IPS-NIHi7 (cell line): Measurements from ENCODE around the gene FADD.
A peak's percentile ranks its signal among the peaks of the same experiment; 100 is the strongest.
"Not testable (repeated sequence)": the region's sequence is repeated elsewhere in the genome, so short reads cannot be mapped to it uniquely, and the experiment has no call there.

Experiments used
- DNase-seq: peaks from one replicate; pipeline ENCODE4 v3.0.0; 2012; ENCODE audit warnings: mixed read lengths; ENCODE audit errors: extremely low spot score

Gene FADD

GRCh38 chr11:70204466-70204799 lies 1.3 kb downstream of the FADD start:
- DNase-seq, result no peak

DNA sequence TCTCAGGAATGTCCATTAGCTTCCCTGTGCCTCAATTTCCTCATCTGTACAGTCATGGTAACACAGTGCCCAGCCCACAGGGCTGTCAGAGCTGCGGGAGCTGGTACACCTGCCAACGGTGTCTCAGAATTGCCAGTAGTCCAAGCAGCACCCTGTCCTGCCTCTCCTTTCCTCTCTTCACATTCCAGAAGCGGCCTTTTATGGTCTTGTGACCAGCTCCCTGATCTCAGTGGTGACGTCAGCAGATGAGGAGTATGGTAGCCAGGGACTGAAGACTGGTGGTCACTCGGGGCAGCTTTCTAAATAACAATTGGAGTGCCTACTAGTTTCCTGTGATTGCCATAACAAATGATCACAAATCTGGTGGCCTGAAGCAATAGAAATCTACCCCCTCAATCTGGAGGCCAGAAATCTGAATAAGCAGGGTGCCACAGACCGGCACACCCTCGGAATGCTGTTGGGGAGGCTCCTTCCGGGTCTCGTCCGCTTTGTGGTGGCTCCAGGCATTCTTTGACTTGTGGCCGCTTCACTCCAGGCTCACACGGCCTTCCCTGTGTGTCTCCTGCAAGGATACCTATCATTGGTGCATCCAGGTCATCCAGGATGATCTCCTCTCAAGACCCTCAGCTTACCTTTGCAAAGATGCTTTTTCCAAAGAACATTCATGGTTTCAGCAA lies 2.1 kb downstream of the FADD start:
- DNase-seq, result no peak

DNA sequence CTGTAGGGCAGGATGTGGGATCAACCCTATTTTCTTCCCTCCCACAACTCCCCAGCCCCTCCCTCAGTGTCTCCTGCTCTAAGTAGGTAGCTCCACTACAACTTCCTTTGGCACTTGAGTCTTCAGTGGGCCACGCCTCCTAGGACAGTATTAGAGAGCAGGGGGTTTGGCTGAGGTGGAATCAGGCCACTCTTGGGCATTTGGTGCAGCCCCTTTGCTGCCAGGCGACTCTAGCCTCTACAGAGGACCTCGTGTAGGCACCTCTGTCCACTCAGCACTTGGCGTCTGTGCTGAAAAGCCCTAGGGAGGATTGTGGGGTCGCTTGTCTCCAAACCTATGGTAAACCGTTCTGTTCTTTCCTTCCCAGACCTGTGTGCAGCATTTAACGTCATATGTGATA lies 2.7 kb downstream of the FADD start:
- no peak for DNase-seq

GRCh38 chr11:70206226-70206981 lies 3.3 kb downstream of the FADD start:
- no peak for DNase-seq

- DNase-seq, result no peak
Measured at GRCh38 chr11:70206982-70207376, 3.9 kb downstream of the FADD start.

GRCh38 chr11:70207531-70208131 lies 4.5 kb downstream of the FADD start:
- DNase-seq, result no peak

DNA sequence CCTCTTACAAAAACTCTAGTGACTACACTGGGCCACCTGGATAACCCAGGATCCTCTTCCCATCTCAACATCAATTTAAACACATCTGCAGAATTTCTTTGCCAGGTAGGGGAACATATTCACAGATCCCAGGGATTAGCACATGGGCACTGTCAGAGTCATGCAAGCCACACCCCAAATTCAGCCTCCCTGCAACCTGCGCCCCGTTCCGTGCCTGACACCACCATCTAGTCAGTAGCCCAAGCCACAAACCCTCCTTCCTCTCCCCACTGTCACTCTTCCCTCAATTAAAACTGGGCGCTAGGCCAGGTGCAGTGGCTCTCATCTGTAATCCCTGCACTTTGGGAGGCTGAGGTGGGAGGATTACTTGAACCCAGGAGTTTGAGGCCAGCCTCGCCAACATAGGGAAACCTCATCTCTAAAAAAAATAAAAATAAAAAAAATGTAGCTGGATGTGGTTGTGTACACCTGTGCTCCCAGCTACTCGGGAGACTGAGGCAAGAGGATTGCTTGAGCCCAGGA lies 6.4 kb downstream of the FADD start:
- DNase-seq, result no peak

DNA sequence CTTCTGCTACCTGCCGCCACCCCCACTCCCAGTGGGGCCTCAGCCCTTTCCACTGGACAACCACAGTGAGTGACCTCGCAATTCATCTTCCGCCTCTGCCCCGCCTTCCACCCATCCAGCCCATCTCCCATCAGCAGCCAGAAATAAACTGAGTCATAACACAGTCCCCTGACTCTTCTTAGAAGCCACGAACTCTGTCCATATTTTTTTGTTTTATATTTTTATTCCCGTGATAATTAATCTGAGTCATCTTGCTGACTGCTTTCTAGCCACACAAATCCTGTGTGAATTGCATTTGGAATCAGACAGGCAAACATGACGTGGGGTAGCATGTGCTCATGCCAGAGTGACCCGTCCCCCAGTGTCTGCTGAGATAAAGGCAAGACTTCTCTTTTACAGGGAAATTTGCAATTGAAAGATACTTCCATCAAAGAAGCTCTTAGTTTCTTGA lies 7.0 kb downstream of the FADD start:
- no peak for DNase-seq

- DNase-seq, result no peak
Measured at GRCh38 chr11:70210530-70210929, 7.4 kb downstream of the FADD start.

- DNase-seq, result peak; percentile 35
Measured at GRCh38 chr11:70212227-70212811, 9.2 kb downstream of the FADD start.

DNA sequence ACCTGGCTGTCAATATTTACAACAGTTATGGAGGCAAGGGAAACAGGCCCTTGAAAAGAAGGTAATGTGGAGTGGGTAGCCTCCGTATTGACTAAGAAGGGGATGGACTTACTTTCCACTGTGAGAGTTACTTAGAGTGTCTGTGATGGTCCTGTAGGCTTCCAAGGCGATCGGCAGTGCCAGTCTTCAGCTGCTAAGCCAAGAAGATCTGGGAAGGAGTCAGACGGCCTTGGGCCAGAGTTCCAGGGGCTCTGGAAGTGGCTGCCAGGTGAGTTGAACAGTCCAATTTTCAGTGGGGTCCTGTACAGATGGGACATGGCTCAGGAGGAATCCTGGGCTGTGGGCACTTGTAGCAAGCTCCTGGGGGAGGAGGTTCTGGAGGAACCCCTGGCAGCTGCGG lies 14.3 kb downstream of the FADD start:
- not testable (repeated sequence) for DNase-seq

DNA sequence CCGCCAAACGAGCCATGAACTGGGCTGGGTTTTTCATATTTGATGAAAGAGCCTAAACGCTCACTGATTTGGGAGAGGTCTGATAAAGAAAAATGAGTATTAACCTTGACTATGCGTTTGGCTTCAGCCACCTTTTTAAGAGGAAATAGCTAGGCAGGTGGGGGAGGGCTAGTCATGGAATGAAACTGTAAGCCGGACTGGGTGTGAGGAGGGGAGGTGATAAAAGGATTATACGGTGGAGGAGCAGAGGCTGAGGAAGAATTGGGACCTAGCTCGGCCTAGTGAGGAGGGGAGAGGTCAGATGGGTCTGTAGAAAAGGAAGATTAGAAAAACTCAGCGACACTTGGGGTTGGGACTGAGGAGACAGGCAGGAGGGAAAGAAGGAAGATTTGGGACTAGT lies 15.0 kb downstream of the FADD start:
- not testable (repeated sequence) for DNase-seq

DNA sequence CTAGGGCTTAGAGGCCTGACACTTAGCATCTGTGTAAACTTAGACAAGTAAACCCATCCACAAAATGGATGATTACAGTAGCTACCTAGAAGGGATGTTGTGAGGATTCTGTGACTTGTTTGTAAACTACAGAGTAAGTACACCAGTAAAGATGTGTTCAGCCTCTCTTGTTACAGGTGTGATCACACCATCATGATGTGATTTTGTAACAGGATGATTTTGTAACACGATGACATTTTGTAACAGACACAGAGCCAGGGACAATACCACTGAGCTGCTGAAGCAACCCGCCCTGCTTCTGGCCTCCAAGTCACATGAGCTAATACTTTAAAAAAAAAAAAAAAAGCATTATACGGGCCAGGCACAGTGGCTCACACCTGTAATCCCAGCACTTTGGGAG lies 17.0 kb downstream of the FADD start:
- DNase-seq, result no peak

DNA sequence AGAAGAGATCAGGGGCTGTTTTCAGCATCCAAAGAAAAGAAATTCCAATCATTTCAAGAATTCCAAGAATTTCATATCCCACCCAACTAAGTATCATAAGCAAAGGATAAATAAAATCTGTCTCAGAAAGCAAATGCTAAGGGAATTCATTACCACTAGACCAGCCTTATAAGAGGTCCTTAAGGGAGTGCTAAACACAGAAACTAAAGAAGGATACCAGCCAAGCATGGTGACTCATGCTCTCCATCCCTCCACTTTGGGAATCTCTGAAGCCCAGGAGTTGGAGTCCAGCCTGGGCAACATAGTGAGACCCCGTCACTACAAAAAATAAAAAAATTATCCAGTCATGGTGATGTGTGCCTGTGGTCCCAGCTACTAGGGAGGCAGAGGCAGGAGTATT lies 17.8 kb downstream of the FADD start:
- DNase-seq, result no peak

DNA sequence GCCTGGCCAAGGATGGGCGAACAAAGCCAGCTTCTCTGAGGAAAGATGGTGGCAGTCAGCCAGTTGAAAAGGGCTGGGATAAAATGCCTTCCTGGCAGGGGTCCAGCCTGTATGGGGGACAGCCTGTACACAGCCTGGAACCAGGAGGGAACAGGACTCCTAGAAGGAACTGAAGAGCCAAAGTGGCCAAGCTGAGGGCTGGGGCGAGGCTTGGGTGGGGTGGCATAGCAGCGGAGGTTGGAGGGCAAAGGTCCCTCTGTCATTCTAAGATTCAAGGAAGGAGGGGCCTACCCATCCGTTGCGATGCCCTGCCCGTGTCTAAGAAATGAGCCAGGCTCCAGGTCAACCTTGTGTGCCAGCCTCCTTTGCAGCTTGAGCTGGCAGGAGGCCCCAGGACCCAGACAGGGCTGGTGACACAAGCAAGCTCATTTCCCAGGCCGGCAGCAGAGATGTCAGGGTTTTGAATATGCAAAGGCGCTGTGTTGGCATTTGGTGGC lies 22.6 kb downstream of the FADD start:
- DNase-seq, result no peak

GRCh38 chr11:70226183-70226582 lies 23.1 kb downstream of the FADD start:
- DNase-seq, result no peak

GRCh38 chr11:70226967-70227366 lies 23.9 kb downstream of the FADD start:
- DNase-seq, result peak; percentile 78

- no peak for DNase-seq
Measured at GRCh38 chr11:70229737-70230136, 26.6 kb downstream of the FADD start.

DNA sequence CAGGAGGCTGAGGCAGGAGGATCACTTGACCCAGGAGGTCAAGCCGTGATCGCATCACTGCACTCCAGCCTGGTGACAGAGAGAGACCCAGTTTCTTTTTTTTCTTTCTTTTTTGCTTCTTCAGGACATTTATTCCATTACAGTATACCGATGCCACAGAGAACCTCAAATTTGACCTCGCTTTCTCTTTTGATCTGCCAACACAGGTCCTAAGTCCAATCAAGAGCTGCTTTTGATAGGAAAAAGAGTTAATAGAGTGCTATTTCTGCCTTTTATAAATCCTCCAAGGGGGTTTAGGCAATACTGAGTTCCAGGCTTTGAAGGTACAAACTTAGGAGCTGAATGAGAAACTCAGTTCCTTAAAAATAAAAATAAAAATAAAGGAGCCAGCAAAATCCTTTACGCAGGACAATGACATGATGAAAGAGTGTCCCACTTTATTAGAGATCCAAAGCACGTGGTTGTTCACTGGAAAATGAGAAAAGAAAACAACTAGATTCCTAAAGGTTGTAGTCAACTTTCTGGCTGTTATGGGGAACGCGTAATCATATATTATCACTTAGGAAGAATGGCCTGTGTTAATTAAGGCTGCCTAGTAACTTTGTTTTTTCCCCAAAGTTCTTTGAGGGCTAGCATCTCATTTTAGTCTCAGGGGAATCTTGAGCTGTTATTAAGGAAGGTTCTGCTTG lies 27.2 kb downstream of the FADD start:
- no peak for DNase-seq

DNA sequence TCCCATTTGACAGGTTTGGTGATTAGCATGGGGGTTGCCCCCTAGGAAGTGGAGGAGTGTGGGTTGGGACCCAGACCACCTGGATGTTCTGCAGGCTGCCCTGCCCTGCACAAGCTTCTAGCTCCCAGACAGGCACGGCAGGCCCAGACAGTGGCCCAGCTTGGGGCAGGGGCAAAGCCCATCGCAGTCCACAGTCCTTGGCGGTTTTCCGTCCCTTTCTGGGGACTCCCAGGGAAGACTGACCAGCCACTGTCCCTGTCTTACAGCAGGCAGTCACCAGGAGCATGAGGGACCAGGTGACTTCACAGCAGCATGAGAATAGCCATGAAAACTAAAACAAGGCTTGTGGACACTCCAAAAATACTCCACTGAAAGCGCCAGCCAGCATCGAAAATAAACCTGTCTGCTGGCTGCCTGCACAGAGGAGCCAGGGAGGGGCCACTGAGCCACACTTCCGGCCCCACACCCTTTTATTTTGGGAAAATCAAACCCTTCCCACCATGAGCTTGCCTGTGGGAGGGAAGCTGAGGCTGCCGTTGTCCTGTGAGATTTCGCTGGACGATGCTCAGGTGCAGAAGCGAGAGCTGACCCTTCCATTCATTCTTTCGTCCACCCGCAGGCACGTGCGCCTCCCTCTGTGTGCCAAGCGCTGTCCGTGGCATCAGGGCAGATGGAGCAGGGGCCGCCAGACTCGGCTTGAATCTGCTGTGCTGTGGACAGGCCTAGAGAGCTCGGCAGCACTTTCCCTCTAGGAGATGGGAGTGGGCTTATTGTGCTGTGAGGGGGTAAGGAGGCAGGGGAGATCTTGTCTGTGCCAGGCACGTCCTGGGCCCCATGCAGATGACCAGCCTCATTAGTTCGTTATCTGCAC lies 28.0 kb downstream of the FADD start:
- no peak for DNase-seq

GRCh38 chr11:70233034-70233433 lies 29.9 kb downstream of the FADD start:
- DNase-seq, result no peak
